Liver (tissue), 9 donors: ENCODE measurements around the gene TLE3. TPM values are rescaled to one million over a fixed set of nuclear protein-coding genes. Genes with fewer than 3 reads are reported as not detected.

Source experiments
- DNase-seq: peaks from one replicate; pipeline ENCODE4 v3.0.0-alpha.2; 2017; ENCODE audit warnings: low spot score
- H3K27ac ChIP-seq, 2 donors: one replicate each; pipeline ENCODE4 v1.7.0; 2013; ENCODE audit warnings: inconsistent platforms in 2 of 2, low read length in 2 of 2, control low read depth in 1 of 2, low read depth in 1 of 2, mild to moderate bottlenecking in 1 of 2
- H3K27me3 ChIP-seq, 4 donors: one replicate each; pipeline versions ENCODE4 v1.6.1 to v1.7.0; 2013; ENCODE audit warnings: low read length in 3 of 4, inconsistent platforms in 1 of 4, mild to moderate bottlenecking in 1 of 4, moderate library complexity in 1 of 4; ENCODE audit not compliant: control insufficient read depth in 4 of 4, insufficient read depth in 4 of 4
- H3K36me3 ChIP-seq, 4 donors: one replicate each; pipeline versions ENCODE4 v1.6.1 to v1.7.0; 2013; ENCODE audit warnings: low read length in 3 of 4, mild to moderate bottlenecking in 3 of 4, low read depth in 1 of 4, moderate library complexity in 1 of 4; ENCODE audit not compliant: control insufficient read depth in 4 of 4, insufficient read depth in 3 of 4
- H3K4me1 ChIP-seq, 4 donors: one replicate each; pipeline versions ENCODE4 v1.6.1 to v1.7.0; 2013; ENCODE audit warnings: low read length in 3 of 4, mild to moderate bottlenecking in 3 of 4, moderate library complexity in 1 of 4; ENCODE audit not compliant: control insufficient read depth in 4 of 4, insufficient read depth in 4 of 4
- H3K4me3 ChIP-seq, 3 donors: one replicate each; pipeline versions ENCODE4 v1.6.1 to v1.7.0; 2013; ENCODE audit warnings: low read length in 3 of 3, control low read depth in 1 of 3, low read depth in 1 of 3, mild to moderate bottlenecking in 1 of 3
- H3K9ac ChIP-seq, 2 donors: one replicate each; pipeline ENCODE4 v1.7.0; 2013; ENCODE audit warnings: low read length in 2 of 2, mild to moderate bottlenecking in 2 of 2, moderate library complexity in 2 of 2, control low read depth in 1 of 2, low read depth in 1 of 2
- H3K9me3 ChIP-seq, 4 donors: one replicate each; pipeline versions ENCODE4 v1.6.1 to v1.7.0; 2013; ENCODE audit warnings: low read length in 3 of 4; ENCODE audit not compliant: control insufficient read depth in 4 of 4
- EGR1 ChIP-seq, 2 donors: IDR thresholded peaks; 2 replicates each; pipeline ENCODE4 v1.6.1; 2016 to 2018; ENCODE audit warnings: antibody characterized with exemption in 2 of 2, low read depth in 2 of 2
- FOXA1 ChIP-seq: IDR thresholded peaks from 2 replicates; pipeline ENCODE4 v1.6.1; 2016; ENCODE audit warnings: antibody characterized with exemption
- FOXA2 ChIP-seq: IDR thresholded peaks from 2 replicates; pipeline ENCODE4 v1.6.1; 2016; ENCODE audit warnings: antibody characterized with exemption
- GABPA ChIP-seq, 2 donors: IDR thresholded peaks in 1 of 2; conservative IDR thresholded peaks in 1 of 2; 2 replicates each; pipeline ENCODE4 v1.6.1; 2016; ENCODE audit warnings: antibody characterized with exemption in 2 of 2, mild to moderate bottlenecking in 1 of 2, moderate library complexity in 1 of 2
- HNF4A ChIP-seq, 2 donors: conservative IDR thresholded peaks; 2 replicates each; pipeline ENCODE4 v1.6.1; 2016; ENCODE audit warnings: antibody characterized with exemption in 2 of 2, mild to moderate bottlenecking in 2 of 2
- HNF4G ChIP-seq: IDR thresholded peaks from 2 replicates; pipeline ENCODE4 v1.6.1; 2016; ENCODE audit warnings: antibody characterized with exemption
- JUND ChIP-seq, 2 donors: IDR thresholded peaks; 2 replicates each; pipeline ENCODE4 v1.6.1; 2016; ENCODE audit warnings: antibody characterized with exemption in 2 of 2
- NR2F2 ChIP-seq: IDR thresholded peaks from 2 replicates; pipeline ENCODE4 v1.6.1; 2016; ENCODE audit warnings: antibody characterized with exemption
- RAD21 ChIP-seq, 2 donors: IDR thresholded peaks; 2 replicates each; pipeline ENCODE4 v1.6.1; 2016; ENCODE audit warnings: antibody characterized with exemption in 2 of 2, mild to moderate bottlenecking in 2 of 2
- RXRA ChIP-seq, 2 donors: IDR thresholded peaks; 2 replicates each; pipeline ENCODE4 v1.6.1; 2017 to 2018; ENCODE audit warnings: antibody characterized with exemption in 2 of 2, mild to moderate bottlenecking in 1 of 2
- SP1 ChIP-seq: IDR thresholded peaks from 2 replicates; pipeline ENCODE4 v1.6.1; 2018; ENCODE audit warnings: antibody characterized with exemption, mild to moderate bottlenecking
- TAF1 ChIP-seq: conservative IDR thresholded peaks from 2 replicates; pipeline ENCODE4 v1.6.1; 2016; ENCODE audit warnings: antibody characterized with exemption, mild to moderate bottlenecking
- YY1 ChIP-seq: IDR thresholded peaks from 2 replicates; pipeline ENCODE4 v1.6.1; 2016; ENCODE audit warnings: antibody characterized with exemption, mild to moderate bottlenecking
- WGBS: extraction: QIAGEN DNeasy Blood & Tissue Kit; methylation state at CpG from one replicate; pipeline ENCODE4 v1.1.7; 2013; 5-methylcytosine and 5-hydroxymethylcytosine counted together
- polyA plus RNA-seq, 2 donors: library from polyadenylated mRNA; stranded (reverse) in 1 of 2; unstranded in 1 of 2; fragments of 200-250 nt in 1 of 2; fragments of >200 nt in 1 of 2; fragmentation: Nextera tagmentation in 1 of 2; extraction: Ambion mirVana in 1 of 2; gene quantifications; one replicate each; pipeline versions ENCODE4 v1.2.1 to v1.2.3, GENCODE V29; 2013 to 2015
- total RNA-seq, 2 donors: library from RNA; depleted of rRNA; stranded (reverse); fragments of >200 nt; gene quantifications; one replicate each; pipeline ENCODE4 v1.2.3, GENCODE V29; 2014
- TF ChIP-seq, protein P1 (sequence below): IDR thresholded peaks from 2 replicates; pipeline ENCODE4 v1.6.1; 2016; ENCODE audit warnings: antibody characterized with exemption
- TF ChIP-seq, protein P2 (sequence below): IDR thresholded peaks from 2 replicates; pipeline ENCODE4 v1.6.1; 2016; ENCODE audit warnings: antibody characterized with exemption, mild to moderate bottlenecking
- TF ChIP-seq, protein P3 (sequence below): fragments of 150-350 bp; IDR thresholded peaks from 2 replicates; pipeline ENCODE4 v1.5.1; 2017; ENCODE audit warnings: improper control_type of control experiment, low read depth, low read length; ENCODE audit not compliant: missing input control
- TF ChIP-seq, protein P4 (sequence below): IDR thresholded peaks from 2 replicates; pipeline ENCODE4 v1.6.1; 2016; ENCODE audit warnings: antibody characterized with exemption
- TF ChIP-seq, protein P5 (sequence below): IDR thresholded peaks from 2 replicates; pipeline ENCODE4 v1.6.1; 2016; ENCODE audit warnings: antibody characterized with exemption
- donor health status: healthy.
- donor health status: healthy.
- donor health status: healthy.
- donor health status: healthy.
- donor health status: healthy.

The TLE3 gene
- total RNA-seq (10 to 100 TPM in 1 of 2 donors, 1 to 10 TPM in 1; 8.5 to 13.7 TPM), polyA plus RNA-seq (1 to 10 TPM; 1.2 to 8.5 TPM)

DNA sequence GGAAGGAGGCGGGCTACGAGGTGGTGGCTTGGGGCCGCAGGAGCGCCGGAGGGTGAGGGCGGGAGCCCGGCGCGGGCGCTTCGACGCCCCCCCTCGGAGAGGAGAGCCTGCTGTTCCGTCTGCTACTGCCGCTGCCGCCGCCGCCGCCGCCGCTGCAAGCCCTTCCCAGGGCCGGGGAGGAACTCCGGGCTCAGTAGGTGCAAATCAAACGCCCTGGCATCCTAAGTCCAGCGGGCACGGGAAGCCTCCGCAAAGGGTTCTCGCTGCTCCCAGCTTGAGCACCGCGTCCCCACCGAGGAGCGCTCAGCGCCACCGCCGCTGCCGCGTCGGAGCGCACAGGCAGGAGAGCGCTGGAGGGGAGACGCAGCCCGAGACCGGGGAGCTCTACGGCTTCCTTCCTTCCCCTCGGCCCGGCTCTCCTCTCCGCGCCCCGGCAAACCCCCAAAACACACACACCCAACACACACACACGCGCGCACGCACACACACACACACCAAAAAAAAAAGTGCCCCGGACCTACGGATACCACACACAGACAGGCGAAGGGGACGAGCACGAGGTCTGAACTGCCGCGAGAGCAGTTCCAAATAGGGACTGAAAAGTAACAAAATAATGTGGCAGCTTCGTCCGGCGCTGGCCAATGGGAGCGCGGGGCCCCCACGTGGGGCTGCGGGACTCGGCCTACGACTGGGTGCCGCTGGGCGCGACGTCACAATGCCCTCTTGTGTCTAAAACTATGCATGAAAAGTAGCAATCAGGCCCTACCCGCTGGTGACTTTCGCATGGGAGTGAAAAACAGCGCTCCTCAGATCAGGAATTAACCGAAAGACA is at the start of gene TLE3:
Gene TLE3, minus strand, starts transcription at position 597 of the 832 bp plus-strand sequence. CDS start 1,119 bp downstream, outside the sequence.
- H3K4me1 ChIP-seq, result peaks cover 20 to 62% (median 46%) of the 10 kb centered on the region in 4 donors
- peak; percentile 95 for DNase-seq
- H3K9me3 ChIP-seq, result no peaks in the 10 kb centered on the region
- under 1% methylated on average over 77 of the region's 77 CpGs for WGBS
- H3K36me3 ChIP-seq, result no peaks in the 10 kb centered on the region
- H3K9ac ChIP-seq, result peak within 1 kb of the TSS; percentile 82 to 92
- no peaks in the 10 kb centered on the region for H3K27me3 ChIP-seq
- H3K4me3 ChIP-seq, result peak within 1 kb of the TSS; percentile 85 to 90 (median 85)
- H3K27ac ChIP-seq, result peak within 1 kb of the TSS; percentile 96 to 98
- TF ChIP-seq, protein P1, sequence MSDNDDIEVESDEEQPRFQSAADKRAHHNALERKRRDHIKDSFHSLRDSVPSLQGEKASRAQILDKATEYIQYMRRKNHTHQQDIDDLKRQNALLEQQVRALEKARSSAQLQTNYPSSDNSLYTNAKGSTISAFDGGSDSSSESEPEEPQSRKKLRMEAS, result peak; percentile 88
- TF ChIP-seq JUND (IDR thresholded peaks at IDR 0.05) (peak in 1 of 2 donors; percentile 44), HNF4A (conservative IDR thresholded peaks at IDR 0.05) (peak; percentile 41 to 49), TAF1 (peak; percentile 61), FOXA2 (peak; percentile 45), GABPA (IDR thresholded peaks at IDR 0.05 in 1 of 2, conservative IDR thresholded peaks at IDR 0.05 in 1 of 2) (no peak), RXRA (IDR thresholded peaks at IDR 0.05) (peak; percentile 17 to 57), EGR1 (IDR thresholded peaks at IDR 0.05; ENCODE audit: low read depth in 2 of 2) (peak in 1 of 2 donors; percentile 25), RAD21 (IDR thresholded peaks at IDR 0.05) (peak; percentile 65 to 74), NR2F2 (peak; percentile 6), FOXA1 (peak; percentile 79), SP1 (peak; percentile 83), YY1 (peak; percentile 85), HNF4G (no peak)
- TF ChIP-seq, protein P2, sequence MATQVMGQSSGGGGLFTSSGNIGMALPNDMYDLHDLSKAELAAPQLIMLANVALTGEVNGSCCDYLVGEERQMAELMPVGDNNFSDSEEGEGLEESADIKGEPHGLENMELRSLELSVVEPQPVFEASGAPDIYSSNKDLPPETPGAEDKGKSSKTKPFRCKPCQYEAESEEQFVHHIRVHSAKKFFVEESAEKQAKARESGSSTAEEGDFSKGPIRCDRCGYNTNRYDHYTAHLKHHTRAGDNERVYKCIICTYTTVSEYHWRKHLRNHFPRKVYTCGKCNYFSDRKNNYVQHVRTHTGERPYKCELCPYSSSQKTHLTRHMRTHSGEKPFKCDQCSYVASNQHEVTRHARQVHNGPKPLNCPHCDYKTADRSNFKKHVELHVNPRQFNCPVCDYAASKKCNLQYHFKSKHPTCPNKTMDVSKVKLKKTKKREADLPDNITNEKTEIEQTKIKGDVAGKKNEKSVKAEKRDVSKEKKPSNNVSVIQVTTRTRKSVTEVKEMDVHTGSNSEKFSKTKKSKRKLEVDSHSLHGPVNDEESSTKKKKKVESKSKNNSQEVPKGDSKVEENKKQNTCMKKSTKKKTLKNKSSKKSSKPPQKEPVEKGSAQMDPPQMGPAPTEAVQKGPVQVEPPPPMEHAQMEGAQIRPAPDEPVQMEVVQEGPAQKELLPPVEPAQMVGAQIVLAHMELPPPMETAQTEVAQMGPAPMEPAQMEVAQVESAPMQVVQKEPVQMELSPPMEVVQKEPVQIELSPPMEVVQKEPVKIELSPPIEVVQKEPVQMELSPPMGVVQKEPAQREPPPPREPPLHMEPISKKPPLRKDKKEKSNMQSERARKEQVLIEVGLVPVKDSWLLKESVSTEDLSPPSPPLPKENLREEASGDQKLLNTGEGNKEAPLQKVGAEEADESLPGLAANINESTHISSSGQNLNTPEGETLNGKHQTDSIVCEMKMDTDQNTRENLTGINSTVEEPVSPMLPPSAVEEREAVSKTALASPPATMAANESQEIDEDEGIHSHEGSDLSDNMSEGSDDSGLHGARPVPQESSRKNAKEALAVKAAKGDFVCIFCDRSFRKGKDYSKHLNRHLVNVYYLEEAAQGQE, result peak; percentile 89
- TF ChIP-seq, protein P3, sequence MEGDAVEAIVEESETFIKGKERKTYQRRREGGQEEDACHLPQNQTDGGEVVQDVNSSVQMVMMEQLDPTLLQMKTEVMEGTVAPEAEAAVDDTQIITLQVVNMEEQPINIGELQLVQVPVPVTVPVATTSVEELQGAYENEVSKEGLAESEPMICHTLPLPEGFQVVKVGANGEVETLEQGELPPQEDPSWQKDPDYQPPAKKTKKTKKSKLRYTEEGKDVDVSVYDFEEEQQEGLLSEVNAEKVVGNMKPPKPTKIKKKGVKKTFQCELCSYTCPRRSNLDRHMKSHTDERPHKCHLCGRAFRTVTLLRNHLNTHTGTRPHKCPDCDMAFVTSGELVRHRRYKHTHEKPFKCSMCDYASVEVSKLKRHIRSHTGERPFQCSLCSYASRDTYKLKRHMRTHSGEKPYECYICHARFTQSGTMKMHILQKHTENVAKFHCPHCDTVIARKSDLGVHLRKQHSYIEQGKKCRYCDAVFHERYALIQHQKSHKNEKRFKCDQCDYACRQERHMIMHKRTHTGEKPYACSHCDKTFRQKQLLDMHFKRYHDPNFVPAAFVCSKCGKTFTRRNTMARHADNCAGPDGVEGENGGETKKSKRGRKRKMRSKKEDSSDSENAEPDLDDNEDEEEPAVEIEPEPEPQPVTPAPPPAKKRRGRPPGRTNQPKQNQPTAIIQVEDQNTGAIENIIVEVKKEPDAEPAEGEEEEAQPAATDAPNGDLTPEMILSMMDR, result peak; percentile 43
- TF ChIP-seq, protein P4, sequence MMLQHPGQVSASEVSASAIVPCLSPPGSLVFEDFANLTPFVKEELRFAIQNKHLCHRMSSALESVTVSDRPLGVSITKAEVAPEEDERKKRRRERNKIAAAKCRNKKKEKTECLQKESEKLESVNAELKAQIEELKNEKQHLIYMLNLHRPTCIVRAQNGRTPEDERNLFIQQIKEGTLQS, result no peak
- TF ChIP-seq, protein P5, sequence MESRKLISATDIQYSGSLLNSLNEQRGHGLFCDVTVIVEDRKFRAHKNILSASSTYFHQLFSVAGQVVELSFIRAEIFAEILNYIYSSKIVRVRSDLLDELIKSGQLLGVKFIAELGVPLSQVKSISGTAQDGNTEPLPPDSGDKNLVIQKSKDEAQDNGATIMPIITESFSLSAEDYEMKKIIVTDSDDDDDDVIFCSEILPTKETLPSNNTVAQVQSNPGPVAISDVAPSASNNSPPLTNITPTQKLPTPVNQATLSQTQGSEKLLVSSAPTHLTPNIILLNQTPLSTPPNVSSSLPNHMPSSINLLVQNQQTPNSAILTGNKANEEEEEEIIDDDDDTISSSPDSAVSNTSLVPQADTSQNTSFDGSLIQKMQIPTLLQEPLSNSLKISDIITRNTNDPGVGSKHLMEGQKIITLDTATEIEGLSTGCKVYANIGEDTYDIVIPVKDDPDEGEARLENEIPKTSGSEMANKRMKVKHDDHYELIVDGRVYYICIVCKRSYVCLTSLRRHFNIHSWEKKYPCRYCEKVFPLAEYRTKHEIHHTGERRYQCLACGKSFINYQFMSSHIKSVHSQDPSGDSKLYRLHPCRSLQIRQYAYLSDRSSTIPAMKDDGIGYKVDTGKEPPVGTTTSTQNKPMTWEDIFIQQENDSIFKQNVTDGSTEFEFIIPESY, result peak; percentile 97
